DND-41 (cell line): ENCODE data around the gene LLGL2.
A peak's percentile ranks its signal among the peaks of the same experiment; 100 is the strongest.

Experiments used
- ATAC-seq: fragments of 200-7000 bp; cut with Tn5 transposase; 3 replicates; pipeline ENCODE4 v1.9.1; 2021; ENCODE audit warnings: low read depth; ENCODE audit not compliant: insufficient read depth
- DNase-seq: peaks from one replicate; pipeline ENCODE4 v3.0.0-alpha.2; 2020
- H2AFZ ChIP-seq: 2 replicates; pipeline ENCODE4 v1.6.0; 2012; ENCODE audit warnings: low read depth, low read length
- H3K27ac ChIP-seq: 2 replicates; pipeline ENCODE4 v1.5.1; 2012; ENCODE audit warnings: low read length, inconsistent platforms
- H3K27me3 ChIP-seq: fragments of 200-600 bp; sonication (generic); 2 replicates; pipeline ENCODE4 v1.6.0; 2012; ENCODE audit warnings: low read length, mild to moderate bottlenecking, inconsistent platforms; ENCODE audit not compliant: insufficient read depth, poor library complexity
- H3K36me3 ChIP-seq: 2 replicates; pipeline ENCODE4 v1.5.1; 2012; ENCODE audit warnings: low read length, inconsistent platforms; ENCODE audit not compliant: insufficient read depth
- H3K4me1 ChIP-seq: 2 replicates; pipeline ENCODE4 v1.5.1; 2012; ENCODE audit warnings: mild to moderate bottlenecking, low read length; ENCODE audit not compliant: insufficient read depth
- H3K4me2 ChIP-seq: 2 replicates; pipeline ENCODE4 v1.6.0; 2012; ENCODE audit warnings: mild to moderate bottlenecking, moderate library complexity, low read length, inconsistent platforms; ENCODE audit not compliant: insufficient read depth
- H3K4me3 ChIP-seq, 2 experiments: fragments of 200-600 bp in 1 of 2; shearing (Covaris generic) in 1 of 2; 2 replicates each; pipeline ENCODE4 v1.5.1; 2012 to 2016; ENCODE audit warnings: inconsistent platforms in 2 of 2, low read length in 2 of 2, mild to moderate bottlenecking in 2 of 2, low read depth in 1 of 2, moderate library complexity in 1 of 2
- H3K79me2 ChIP-seq: 2 replicates; pipeline ENCODE4 v1.6.0; 2012; ENCODE audit warnings: low read length, inconsistent platforms; ENCODE audit not compliant: insufficient read depth
- H3K9ac ChIP-seq: 2 replicates; pipeline ENCODE4 v1.6.0; 2012; ENCODE audit warnings: low read depth, mild to moderate bottlenecking, inconsistent platforms, low read length, moderate library complexity
- H3K9me3 ChIP-seq: 2 replicates; pipeline ENCODE4 v1.5.1; 2012; ENCODE audit warnings: low read length, moderate library complexity, mild to moderate bottlenecking, inconsistent platforms; ENCODE audit not compliant: insufficient read depth, severe bottlenecking
- H4K20me1 ChIP-seq: 2 replicates; pipeline ENCODE4 v1.6.0; 2012; ENCODE audit warnings: low read length; ENCODE audit not compliant: insufficient read depth
- CTCF ChIP-seq: IDR thresholded peaks from 2 replicates; pipeline ENCODE4 v1.5.1; 2012; ENCODE audit warnings: borderline replicate concordance, low read length, moderate library complexity, mild to moderate bottlenecking; ENCODE audit not compliant: poor library complexity, severe bottlenecking; ENCODE audit errors: extremely low read depth
- EZH2 ChIP-seq: IDR thresholded peaks from 3 replicates; pipeline ENCODE4 v1.6.1; 2012; ENCODE audit warnings: borderline replicate concordance, low read depth, mild to moderate bottlenecking, moderate library complexity, low read length, inconsistent platforms; ENCODE audit not compliant: severe bottlenecking

Gene LLGL2

GRCh38 chr17:75498726-75499213 lies 26.7 kb upstream of the LLGL2 start:
- Histone ChIP-seq H3K27me3 (no peaks in the 10 kb centered on the region), H3K79me2 (no peaks in the 10 kb centered on the region), H3K4me3 (no peak overlapping the region), H3K36me3 (peaks cover 84% of the 10 kb centered on the region), H3K4me2 (no peak overlapping the region), H4K20me1 (peaks cover 15% of the 10 kb centered on the region; the same call in 1 of the 2 replicates), H3K27ac (no peak overlapping the region), H3K4me1 (no peaks in the 10 kb centered on the region), H3K9ac (no peak overlapping the region), H2AFZ (no peak overlapping the region), H3K9me3 (no peaks in the 10 kb centered on the region)
- ATAC-seq (0 out of 3 replicates have a peak, but pooled peaks have one; percentile 18), DNase-seq (no peak)
- TF ChIP-seq CTCF (no peak), EZH2 (no peak)

GRCh38 chr17:75499313-75500022 lies 26.0 kb upstream of the LLGL2 start:
- DNase-seq (no peak), ATAC-seq (no peak)
- Histone ChIP-seq H3K79me2 (no peaks in the 10 kb centered on the region), H3K4me2 (no peak overlapping the region), H4K20me1 (peaks cover 15% of the 10 kb centered on the region; the same call in 1 of the 2 replicates), H3K27me3 (no peaks in the 10 kb centered on the region), H2AFZ (no peak overlapping the region), H3K9ac (no peak overlapping the region), H3K9me3 (no peaks in the 10 kb centered on the region), H3K4me3 (no peak overlapping the region), H3K27ac (no peak overlapping the region), H3K36me3 (peaks cover 82% of the 10 kb centered on the region), H3K4me1 (no peaks in the 10 kb centered on the region)
- no peak for TF ChIP-seq EZH2
- TF ChIP-seq CTCF, result no peak

GRCh38 chr17:75500419-75501216 lies 24.9 kb upstream of the LLGL2 start:
- H3K36me3 ChIP-seq, result peaks cover 78% of the 10 kb centered on the region
- TF ChIP-seq EZH2 (no peak), CTCF (no peak)
- no peak overlapping the region for H3K27ac ChIP-seq
- H4K20me1 ChIP-seq, result peaks cover 15% of the 10 kb centered on the region; the same call in 1 of the 2 replicates
- no peaks in the 10 kb centered on the region for H3K27me3 ChIP-seq
- ATAC-seq (no peak), DNase-seq (no peak)
- H2AFZ ChIP-seq, result no peak overlapping the region
- H3K4me3 ChIP-seq, result no peak overlapping the region
- H3K4me1 ChIP-seq, result no peaks in the 10 kb centered on the region
- no peak overlapping the region for H3K4me2 ChIP-seq
- H3K79me2 ChIP-seq, result no peaks in the 10 kb centered on the region
- no peaks in the 10 kb centered on the region for H3K9me3 ChIP-seq
- H3K9ac ChIP-seq, result no peak overlapping the region
